Activated CD8-positive, alpha-beta memory T cell treated with anti-CD3 and anti-CD28 coated beads, Interleukin-2, amount 10 ng/mL, durations not matched to agents 7 days and 5 days (primary cell): ENCODE data around the gene GBF1. TPM values are rescaled to one million over a fixed set of nuclear protein-coding genes. Genes with fewer than 3 reads are reported as not detected.

Experiments used
- ATAC-seq: fragments of 150-1000 bp; cut with Tn5 transposase; one replicate; pipeline ENCODE4 v1.10.0; 2021; ENCODE audit warnings: moderate library complexity
- CTCF ChIA-PET: fragments of 350-600 bp; sonication (Branson Sonifier 250); formaldehyde crosslinking; loops from one replicate; lab custom pipeline; 2021; ENCODE audit warnings: antibody characterized with exemption; lab: Charles Lee
- DNase-seq: peaks from one replicate; pipeline ENCODE4 v3.0.0-alpha.2; 2020
- H3K27ac Mint-ChIP-seq: one replicate; pipeline ENCODE4 v1.8.0; 2021; ENCODE audit warnings: mild to moderate bottlenecking, mixed read lengths
- H3K27me3 Mint-ChIP-seq: one replicate; pipeline ENCODE4 v1.8.0; 2021; ENCODE audit warnings: mixed read lengths
- H3K36me3 Mint-ChIP-seq: one replicate; pipeline ENCODE4 v1.8.0; 2021; ENCODE audit warnings: mild to moderate bottlenecking, mixed read lengths
- H3K4me1 Mint-ChIP-seq: one replicate; pipeline ENCODE4 v1.8.0; 2021; ENCODE audit warnings: mixed read lengths
- H3K4me3 Mint-ChIP-seq: one replicate; pipeline ENCODE4 v1.8.0; 2021; ENCODE audit warnings: mild to moderate bottlenecking, moderate library complexity, mixed read lengths
- H3K9me3 Mint-ChIP-seq: one replicate; pipeline ENCODE4 v1.8.0; 2022; ENCODE audit warnings: low read depth, mixed read lengths
- total RNA-seq, 2 experiments: library from RNA; stranded (reverse); gene quantifications; one replicate each; pipeline ENCODE4 v1.2.3, GENCODE V29; 2021

Gene GBF1
- total RNA-seq, 2 experiments from 2014 or later: 46.5 to 51.6 TPM

DNA sequence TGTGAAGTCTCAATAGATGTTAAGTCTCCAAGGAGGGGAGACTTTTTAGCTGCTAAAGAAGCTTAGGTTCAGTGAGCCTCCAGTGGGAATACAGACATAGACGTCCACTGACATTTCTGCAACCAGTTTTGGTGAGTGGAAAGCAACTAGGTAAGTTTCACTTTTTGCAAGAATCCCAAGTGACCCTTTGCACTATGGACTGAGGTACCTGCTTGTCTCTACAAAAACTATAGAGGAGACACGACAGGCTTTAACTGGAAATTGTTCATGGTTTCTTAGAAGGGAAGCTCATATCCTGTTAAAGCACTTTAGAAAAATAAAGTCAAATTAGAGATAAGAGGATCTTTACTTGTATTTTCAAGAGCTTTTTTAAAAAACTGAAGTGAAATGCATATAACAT lies 38.6 kb downstream of the GBF1 start:
- CTCF ChIA-PET: interaction anchor here (0.6 to 4.9 kb wide), 8 partner anchors 9 to 100 kb away, joined by 3 to 30 read pairs (median 4); partner anchors contain the start of gene PITX3
- no peak for DNase-seq
- ATAC-seq: peak; percentile 45
- Mint-ChIP-seq H3K27ac (peak overlapping the region; percentile 75), H3K36me3 (peaks cover 9% of the 10 kb centered on the region), H3K9me3 (no peaks in the 10 kb centered on the region), H3K4me3 (peak overlapping the region; percentile 3), H3K27me3 (no peaks in the 10 kb centered on the region), H3K4me1 (peaks cover 69% of the 10 kb centered on the region)

DNA sequence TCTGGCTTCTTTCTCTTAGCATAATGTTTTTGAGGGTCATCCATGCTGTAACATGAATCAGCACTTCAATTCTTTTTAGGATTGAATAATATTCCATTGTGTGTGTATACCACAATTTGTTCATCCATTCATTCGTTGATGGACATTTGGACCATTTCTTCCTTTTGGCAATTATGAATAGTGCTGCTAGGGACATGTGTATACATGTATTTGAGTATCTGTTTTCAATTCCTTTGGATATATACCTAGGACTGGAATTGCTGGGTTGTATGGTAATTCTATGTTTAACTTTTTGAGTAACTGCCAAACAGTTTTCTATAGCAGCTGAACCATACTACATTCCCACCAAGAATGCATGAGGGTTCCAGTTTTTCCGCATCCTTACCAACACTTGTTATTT lies 39.2 kb downstream of the GBF1 start:
- H3K4me3 Mint-ChIP-seq: no peak overlapping the region
- H3K4me1 Mint-ChIP-seq: peaks cover 68% of the 10 kb centered on the region
- H3K27me3 Mint-ChIP-seq: no peaks in the 10 kb centered on the region

DNA sequence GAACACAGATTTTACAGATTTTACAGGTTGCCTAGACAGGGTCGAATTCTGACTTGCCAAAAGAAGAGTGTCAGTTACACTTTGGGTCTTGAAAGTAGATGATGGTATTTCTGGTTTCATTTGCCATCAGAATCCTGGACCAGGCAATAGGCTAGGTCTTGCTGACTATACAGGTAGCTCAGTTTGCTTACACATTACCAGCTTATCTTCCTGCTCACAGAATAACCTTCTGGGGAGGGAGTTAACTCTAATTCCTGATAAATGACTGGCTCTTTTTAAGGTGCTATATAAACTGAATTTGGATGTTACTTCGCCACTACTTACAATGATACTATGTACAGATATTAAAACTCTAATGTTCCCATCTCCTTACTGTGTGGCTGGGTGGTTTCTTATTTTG lies 39.8 kb downstream of the GBF1 start:
- CTCF ChIA-PET: interaction anchor here (1.2 to 4.9 kb wide), 4 partner anchors 15 to 99 kb away, joined by 3 to 30 read pairs (median 6); no protein-coding TSS in a partner anchor
- H3K9me3 Mint-ChIP-seq: no peaks in the 10 kb centered on the region
- ATAC-seq (no peak), DNase-seq (no peak)
- no peaks in the 10 kb centered on the region for H3K27me3 Mint-ChIP-seq
- H3K27ac Mint-ChIP-seq: no peak overlapping the region
- H3K4me3 Mint-ChIP-seq: no peak overlapping the region
- peaks cover 63% of the 10 kb centered on the region for H3K4me1 Mint-ChIP-seq
- H3K36me3 Mint-ChIP-seq: peaks cover 8% of the 10 kb centered on the region

More for the DNA sequence above, 39.2 kb downstream of the GBF1 start:
- no peak for DNase-seq
- H3K9me3 Mint-ChIP-seq: no peaks in the 10 kb centered on the region
- H3K27ac Mint-ChIP-seq: peak overlapping the region; percentile 75
- CTCF ChIA-PET: interaction anchor here (0.6 to 4.9 kb wide), 5 partner anchors 10 to 100 kb away, joined by 3 to 30 read pairs (median 4); no protein-coding TSS in a partner anchor
- peaks cover 8% of the 10 kb centered on the region for H3K36me3 Mint-ChIP-seq
- ATAC-seq: no peak

DNA sequence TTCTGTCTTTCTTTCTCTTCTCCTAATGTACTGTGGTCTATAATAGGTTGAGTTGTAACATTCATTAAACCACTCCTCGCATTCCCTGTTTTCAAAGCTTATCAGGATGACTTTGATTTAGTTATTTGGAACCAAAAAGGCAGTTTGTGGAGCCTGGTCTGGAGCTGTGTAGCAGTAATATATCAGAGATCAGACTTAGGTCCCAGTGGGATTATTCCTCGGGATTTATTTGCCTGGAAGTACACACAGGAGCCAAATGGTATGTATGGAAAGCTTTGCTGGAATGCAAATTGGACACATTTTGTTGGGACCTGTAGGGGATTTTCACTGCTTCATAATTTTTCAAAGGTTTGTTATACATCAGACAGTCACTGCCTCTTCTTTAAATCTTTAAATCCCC lies 40.9 kb downstream of the GBF1 start:
- Mint-ChIP-seq H3K36me3 (peaks cover 8% of the 10 kb centered on the region), H3K27me3 (no peaks in the 10 kb centered on the region), H3K4me3 (no peak overlapping the region), H3K9me3 (no peaks in the 10 kb centered on the region), H3K4me1 (peaks cover 53% of the 10 kb centered on the region), H3K27ac (no peak overlapping the region)
- ATAC-seq (no peak), DNase-seq (no peak)
- CTCF ChIA-PET: interaction anchor here (0.7 to 4.9 kb wide), 4 partner anchors 12 to 599 kb away, joined by 3 to 30 read pairs (median 4); no protein-coding TSS in a partner anchor

DNA sequence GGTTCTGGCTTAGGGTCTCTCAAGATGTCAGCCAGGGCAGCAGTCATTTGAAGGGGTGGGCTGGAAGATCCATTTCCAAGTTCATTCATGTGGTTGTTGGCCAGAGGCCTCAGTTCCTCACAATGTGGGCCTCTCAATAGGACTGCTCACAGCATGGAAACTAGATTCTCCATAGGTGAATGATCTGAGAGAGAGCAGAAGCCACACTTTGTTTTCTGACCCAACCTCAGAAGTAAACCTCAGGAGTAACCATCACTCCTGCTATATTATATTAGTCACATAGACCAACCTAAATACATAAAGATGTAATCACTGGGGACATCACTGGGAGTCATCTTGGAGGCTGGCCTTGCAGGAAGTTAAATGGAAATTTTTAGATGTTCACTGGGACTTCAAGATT lies 42.2 kb downstream of the GBF1 start:
- no peak for DNase-seq
- Mint-ChIP-seq H3K36me3 (peaks cover 8% of the 10 kb centered on the region), H3K27ac (no peak overlapping the region), H3K4me3 (no peak overlapping the region), H3K27me3 (no peaks in the 10 kb centered on the region), H3K9me3 (no peaks in the 10 kb centered on the region), H3K4me1 (peaks cover 49% of the 10 kb centered on the region)
- ATAC-seq: peak; percentile 16
- CTCF ChIA-PET: interaction anchor here (0.8 to 1.3 kb wide), 3 partner anchors 11 to 71 kb away, joined by 3 read pairs; partner anchors contain the start of gene GBF1

DNA sequence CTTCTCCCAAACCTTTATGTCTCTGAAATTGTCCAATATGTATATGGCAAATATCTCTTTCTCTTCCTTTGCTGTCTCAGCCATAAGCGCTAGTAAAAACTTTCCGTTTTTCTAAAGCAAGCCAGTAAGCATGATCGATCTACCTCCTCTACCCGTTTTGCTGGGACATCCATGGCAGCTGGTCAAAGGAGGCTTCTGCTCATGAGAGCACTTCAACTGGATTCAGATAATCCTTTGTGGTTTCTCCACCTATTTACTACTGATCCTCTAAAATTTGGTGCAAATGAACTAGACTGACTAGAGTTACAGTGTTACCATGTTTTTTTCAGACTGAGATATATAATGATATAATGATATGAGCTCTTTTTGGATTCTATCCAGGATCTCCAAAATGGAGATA lies 42.7 kb downstream of the GBF1 start:
- ATAC-seq (no peak), DNase-seq (no peak)
- Mint-ChIP-seq H3K27ac (no peak overlapping the region), H3K27me3 (no peaks in the 10 kb centered on the region), H3K9me3 (no peaks in the 10 kb centered on the region), H3K4me3 (no peak overlapping the region), H3K36me3 (peaks cover 8% of the 10 kb centered on the region), H3K4me1 (peaks cover 45% of the 10 kb centered on the region)
- CTCF ChIA-PET: no interaction called here

DNA sequence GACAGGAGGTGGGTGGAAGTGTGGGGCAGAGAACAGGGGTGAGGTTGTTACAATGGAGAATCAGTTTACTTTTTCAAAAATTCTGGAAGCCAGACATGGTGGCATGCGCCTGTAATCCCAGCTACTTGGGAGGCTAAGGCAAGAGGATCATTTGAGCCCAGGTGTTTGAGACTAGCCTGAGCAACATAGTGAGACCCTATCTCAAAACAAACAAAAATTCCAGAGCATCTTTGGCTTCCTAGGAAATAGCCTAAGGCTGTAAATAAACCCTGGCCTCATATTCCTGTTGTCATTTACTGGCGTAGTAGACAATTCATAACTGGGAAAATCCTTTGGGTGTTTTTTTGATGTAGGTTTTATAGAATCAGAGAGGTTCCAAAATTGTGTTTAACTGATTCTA lies 44.0 kb downstream of the GBF1 start:
- ATAC-seq: no peak
- no peak overlapping the region for H3K27ac Mint-ChIP-seq
- no peaks in the 10 kb centered on the region for H3K9me3 Mint-ChIP-seq
- peaks cover 31% of the 10 kb centered on the region for H3K4me1 Mint-ChIP-seq
- CTCF ChIA-PET: interaction anchor here (0.6 to 0.7 kb wide), 4 partner anchors 26 to 810 kb away, joined by 3 to 4 read pairs (median 3); no protein-coding TSS in a partner anchor
- no peak overlapping the region for H3K4me3 Mint-ChIP-seq
- peaks cover 8% of the 10 kb centered on the region for H3K36me3 Mint-ChIP-seq
- no peaks in the 10 kb centered on the region for H3K27me3 Mint-ChIP-seq
- no peak for DNase-seq

DNA sequence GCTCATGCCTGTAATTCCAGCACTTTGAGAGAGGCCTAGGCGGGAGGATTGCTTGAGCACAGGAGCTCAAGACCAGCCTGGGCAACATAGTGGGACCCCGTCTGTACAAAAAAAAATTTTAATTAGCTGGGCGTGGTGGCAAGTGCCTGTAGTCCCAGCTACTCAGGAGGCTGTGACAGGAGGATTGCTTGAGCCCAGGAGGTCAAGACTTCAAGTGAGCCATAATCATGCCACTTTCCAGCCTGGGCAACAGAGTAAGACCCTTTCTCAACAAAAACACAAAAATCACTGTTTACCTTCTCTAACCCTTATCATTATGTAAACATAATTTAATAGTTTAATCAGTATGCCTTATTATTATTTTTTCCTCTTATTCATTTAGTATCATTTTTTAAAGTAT lies 44.5 kb downstream of the GBF1 start:
- Mint-ChIP-seq H3K36me3 (peaks cover 8% of the 10 kb centered on the region), H3K27me3 (no peaks in the 10 kb centered on the region), H3K27ac (no peak overlapping the region), H3K4me1 (peaks cover 26% of the 10 kb centered on the region), H3K4me3 (no peak overlapping the region), H3K9me3 (no peaks in the 10 kb centered on the region)
- ATAC-seq (no peak), DNase-seq (no peak)
- CTCF ChIA-PET: no interaction called here

DNA sequence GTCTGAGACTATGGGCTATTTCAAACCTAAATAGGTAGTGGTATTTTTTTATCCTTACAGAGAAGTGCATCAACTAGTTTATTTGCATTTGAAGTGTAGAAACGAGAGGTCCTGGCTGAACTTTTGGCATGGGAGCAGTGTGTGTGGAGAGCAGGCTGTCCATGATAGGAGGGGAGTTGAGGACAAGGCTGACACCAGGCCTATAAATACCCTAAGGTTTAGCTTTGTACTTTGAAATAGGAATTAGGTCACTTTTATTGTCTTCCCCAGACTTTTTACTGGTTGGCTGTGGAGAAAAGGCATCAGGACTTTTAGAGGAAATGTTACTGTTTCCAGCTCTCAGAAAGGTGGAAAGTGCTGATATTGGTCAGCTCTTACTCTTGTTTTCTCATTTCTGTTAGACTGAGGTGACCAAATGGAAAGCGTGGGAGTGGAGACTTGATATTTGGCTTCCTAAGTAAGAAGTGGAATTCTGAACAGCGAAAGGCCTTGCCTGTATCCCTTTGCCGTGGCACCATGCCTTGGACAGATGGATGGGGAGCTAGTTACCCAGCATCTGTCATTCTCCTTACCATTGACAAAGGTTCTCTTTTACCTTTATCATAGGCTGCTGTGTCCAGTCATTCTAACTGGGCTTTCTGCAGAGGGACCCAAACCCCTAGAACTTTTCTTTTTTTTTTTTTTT lies 46.0 kb downstream of the GBF1 start:
- no peaks in the 10 kb centered on the region for H3K9me3 Mint-ChIP-seq
- CTCF ChIA-PET: interaction anchor here (0.9 to 2.1 kb wide), 4 partner anchors 15 to 495 kb away, joined by 3 to 14 read pairs (median 3); no protein-coding TSS in a partner anchor
- peaks cover 15% of the 10 kb centered on the region for H3K4me1 Mint-ChIP-seq
- ATAC-seq (no peak), DNase-seq (no peak)
- H3K27me3 Mint-ChIP-seq: no peaks in the 10 kb centered on the region
- peaks cover 3% of the 10 kb centered on the region for H3K36me3 Mint-ChIP-seq
- H3K27ac Mint-ChIP-seq: no peak overlapping the region
- no peak overlapping the region for H3K4me3 Mint-ChIP-seq

DNA sequence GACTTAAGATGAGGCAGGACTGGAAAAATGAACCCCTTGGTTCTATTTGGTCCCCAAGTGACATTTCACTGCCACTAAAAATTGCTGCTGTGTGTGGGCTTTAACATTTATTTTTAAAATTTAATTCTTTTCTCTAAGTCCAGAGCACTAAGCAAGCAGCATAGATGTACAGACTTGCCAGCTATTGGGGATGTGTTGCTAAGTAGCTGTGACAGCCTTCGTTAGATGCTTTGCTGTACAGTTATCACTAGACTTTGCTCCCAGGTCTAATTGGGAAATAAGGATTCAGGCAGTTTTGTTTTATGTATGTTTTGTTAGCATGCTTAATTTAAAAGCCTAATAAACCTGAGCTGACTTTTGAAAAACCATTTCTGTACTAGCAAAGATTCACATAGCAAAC lies 51.8 kb downstream of the GBF1 start:
- Mint-ChIP-seq H3K4me1 (peaks cover 22% of the 10 kb centered on the region), H3K4me3 (no peak overlapping the region), H3K9me3 (no peaks in the 10 kb centered on the region), H3K36me3 (peaks cover 6% of the 10 kb centered on the region), H3K27me3 (no peaks in the 10 kb centered on the region), H3K27ac (no peak overlapping the region)
- CTCF ChIA-PET: interaction anchor here (1.1 kb wide), 1 partner anchor 287 kb away, joined by 3 read pairs; no protein-coding TSS in a partner anchor
- no peak for ATAC-seq
- DNase-seq: no peak

DNA sequence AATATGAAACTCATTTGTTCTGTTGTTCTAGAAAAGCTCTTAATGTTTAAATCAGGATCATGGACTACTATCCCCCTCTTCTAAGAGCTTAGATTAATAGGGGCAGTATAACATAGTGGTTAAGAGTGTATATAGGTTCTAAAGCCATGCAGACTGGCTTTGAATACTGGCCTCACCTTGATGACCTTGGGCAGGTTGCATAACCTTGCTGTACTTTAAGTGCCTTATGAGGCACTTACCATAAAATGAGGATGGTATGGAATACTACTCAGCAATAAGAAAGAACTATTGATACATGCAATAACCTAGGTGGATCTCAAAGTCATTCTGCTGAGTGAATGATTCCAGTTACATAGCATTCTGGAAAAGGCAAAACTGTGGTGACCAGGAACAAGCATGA lies 53.6 kb downstream of the GBF1 start:
- Mint-ChIP-seq H3K36me3 (peaks cover 6% of the 10 kb centered on the region), H3K9me3 (no peaks in the 10 kb centered on the region), H3K4me1 (peaks cover 22% of the 10 kb centered on the region), H3K27me3 (no peaks in the 10 kb centered on the region), H3K27ac (no peak overlapping the region), H3K4me3 (no peak overlapping the region)
- DNase-seq: no peak
- CTCF ChIA-PET: interaction anchor here (1.5 kb wide), 1 partner anchor 12 kb away, joined by 3 read pairs; no protein-coding TSS in a partner anchor
- ATAC-seq: no peak

DNA sequence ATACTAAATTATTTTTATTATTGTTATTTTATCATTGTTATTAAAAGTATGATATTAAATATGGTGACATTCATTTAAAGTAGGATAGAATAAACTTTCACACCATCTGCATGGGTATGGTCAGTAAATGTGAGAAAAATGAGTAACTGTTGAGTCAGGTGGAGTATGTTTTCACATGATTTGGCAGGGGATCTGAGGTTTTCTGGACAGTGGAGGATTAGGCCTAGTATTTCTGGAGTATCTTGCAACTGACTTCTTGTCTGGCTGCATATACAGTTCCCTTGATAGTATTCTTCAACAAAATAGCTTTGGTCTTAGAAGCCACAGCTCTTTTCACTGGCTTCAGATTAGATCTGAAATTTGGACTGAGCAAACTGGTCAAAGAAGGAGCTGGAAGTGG lies 54.5 kb downstream of the GBF1 start:
- H3K9me3 Mint-ChIP-seq: no peaks in the 10 kb centered on the region
- H3K36me3 Mint-ChIP-seq: peaks cover 6% of the 10 kb centered on the region
- peak; percentile 23 for ATAC-seq
- peaks cover 22% of the 10 kb centered on the region for H3K4me1 Mint-ChIP-seq
- H3K27ac Mint-ChIP-seq: peak overlapping the region; percentile 17
- no peak overlapping the region for H3K4me3 Mint-ChIP-seq
- no peak for DNase-seq
- H3K27me3 Mint-ChIP-seq: no peaks in the 10 kb centered on the region
- CTCF ChIA-PET: interaction anchor here (0.8 to 1.2 kb wide), 3 partner anchors 15 to 70 kb away, joined by 3 read pairs; no protein-coding TSS in a partner anchor

DNA sequence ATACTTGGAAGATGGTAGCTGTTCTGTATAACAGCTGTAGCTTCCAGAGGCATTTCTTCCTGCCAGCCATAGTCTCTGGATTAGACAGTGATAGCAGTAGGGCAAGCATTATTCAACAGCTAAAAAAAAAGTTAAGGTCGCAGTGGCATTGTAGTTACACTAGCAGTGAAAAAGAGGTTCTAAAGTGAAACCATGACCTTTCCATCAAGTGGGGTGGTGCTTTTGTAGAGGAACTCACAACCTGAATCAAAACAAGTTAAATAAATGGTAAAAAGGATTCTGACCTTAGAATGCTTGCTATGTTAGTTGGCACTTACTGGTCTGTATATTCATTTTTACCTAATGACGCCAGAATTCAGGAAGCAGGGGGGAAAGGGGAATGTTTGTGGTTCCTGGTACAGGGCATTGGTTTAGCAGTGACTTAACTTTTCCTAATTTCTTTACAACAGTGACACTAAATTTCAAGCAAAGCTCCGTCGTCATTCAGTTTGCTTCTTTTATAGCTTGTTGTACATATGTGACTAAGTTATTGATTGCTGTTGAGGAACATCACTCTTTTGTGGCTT lies 55.0 kb downstream of the GBF1 start:
- peak overlapping the region; percentile 56 for H3K27ac Mint-ChIP-seq
- H3K4me3 Mint-ChIP-seq: no peak overlapping the region
- ATAC-seq (no peak), DNase-seq (no peak)
- peaks cover 6% of the 10 kb centered on the region for H3K36me3 Mint-ChIP-seq
- CTCF ChIA-PET: interaction anchor here (0.8 to 1.2 kb wide), 3 partner anchors 15 to 70 kb away, joined by 3 read pairs; no protein-coding TSS in a partner anchor
- peaks cover 22% of the 10 kb centered on the region for H3K4me1 Mint-ChIP-seq
- no peaks in the 10 kb centered on the region for H3K9me3 Mint-ChIP-seq
- no peaks in the 10 kb centered on the region for H3K27me3 Mint-ChIP-seq
